ENCODE results near the gene SNCB. TPM values are rescaled to one million over a fixed set of nuclear protein-coding genes. Genes with fewer than 3 reads are reported as not detected.

The SNCB gene
- total and polyA plus RNA-seq, 2 of the 8 experiments (the other 6 are each of a cell fraction or from before 2014, with no cell fraction given), result 4.2 to 5.9 TPM

GRCh38 chr5:176639208-176639607, 8.9 kb upstream of the SNCB start:
- Histone ChIP-seq H2BK12ac (ENCODE audit: low read depth, low read length) (no peak overlapping the region), H3K23ac (ENCODE audit: insufficient read length) (no peak overlapping the region), H3K79me1 (ENCODE audit: low read depth, low read length) (no peaks in the 10 kb centered on the region), H3K14ac (ENCODE audit: insufficient read length) (no peak overlapping the region), H3K4me3 (ENCODE audit: extremely low read depth in 1 of 4, insufficient read depth in 2 of 4, low read depth in 3 of 4, low read length in 4 of 4) (no peak overlapping the region), H3K27ac (ENCODE audit: low read depth, low read length) (no peak overlapping the region), H3K23me2 (ENCODE audit: low read depth, low read length) (no peaks in the 10 kb centered on the region), H3K36me3 (ENCODE audit: control insufficient read depth in 2 of 4, insufficient read depth in 4 of 4, low read length in 3 of 4) (no peaks in the 10 kb centered on the region), H2AK5ac (ENCODE audit: low read depth, low read length) (no peak overlapping the region), H3K56ac (replicated peaks; ENCODE audit: insufficient read length, low read depth, low read length) (no peak overlapping the region), H4K91ac (replicated peaks; ENCODE audit: insufficient read length, low read length) (no peak overlapping the region), H3K9me3 (ENCODE audit: insufficient read depth in 2 of 2, low read depth in 1 of 2, low read length in 1 of 2) (peaks cover 0 to 3% of the 10 kb centered on the region in 2 experiments; a peak in 1 of 4 replicates), H4K8ac (ENCODE audit: extremely low read depth, insufficient read depth, low read length) (no peak overlapping the region), H4K20me1 (replicated peaks in 1 of 2; ENCODE audit: control insufficient read depth in 1 of 2, insufficient read depth in 2 of 2, low read length in 2 of 2) (no peaks in the 10 kb centered on the region), H3K18ac (ENCODE audit: extremely low read depth, low read length) (no peak overlapping the region; the same call in 1 of the 2 replicates), H2BK15ac (ENCODE audit: low read length) (0 out of 2 replicates have a peak overlapping the region, but pooled peaks have one; percentile 16), H2BK5ac (ENCODE audit: low read depth, low read length) (no peak overlapping the region), H3K79me2 (ENCODE audit: control insufficient read depth in 1 of 2, insufficient read depth in 2 of 2, low read length in 2 of 2) (no peaks in the 10 kb centered on the region), H3K4ac (replicated peaks; ENCODE audit: insufficient read length, low read depth, low read length) (no peak overlapping the region), H4K5ac (ENCODE audit: insufficient read length, low read depth, low read length) (no peak overlapping the region), H2AFZ (ENCODE audit: low read length) (no peak overlapping the region), H2BK120ac (replicated peaks; ENCODE audit: low read depth, low read length) (no peak overlapping the region), H3K27me3 (replicated peaks in 1 of 4; ENCODE audit: control insufficient read depth in 3 of 4, extremely low read depth in 1 of 4, insufficient read depth in 3 of 4, low read length in 3 of 4) (no peaks in the 10 kb centered on the region), H3K4me2 (ENCODE audit: insufficient read depth in 1 of 2, low read depth in 2 of 2, low read length in 2 of 2) (no peak overlapping the region), H3K9ac (replicated peaks in 1 of 4; ENCODE audit: extremely low read depth in 1 of 4, low read depth in 3 of 4, low read length in 3 of 4) (no peak overlapping the region), H2BK20ac (ENCODE audit: low read length) (no peak overlapping the region), H3K4me1 (replicated peaks in 1 of 4; ENCODE audit: control insufficient read depth in 3 of 4, insufficient read depth in 4 of 4, low read length in 3 of 4) (peaks cover 0 to 20% (median 12%) of the 10 kb centered on the region in 4 experiments; a peak in 6 of 7 replicates)
- ChIA-PET POLR2A (ENCODE audit: partially characterized antibody) (interaction anchor here (1.1 to 1.5 kb wide), 2 partner anchors 9 to 43 kb away, joined by 3 to 4 read pairs; partner anchors contain the start of gene TSPAN17), CTCF (ENCODE audit: partially characterized antibody) (interaction anchor here (0.6 to 2.9 kb wide), 5 partner anchors 14 to 648 kb away, joined by 3 to 10 read pairs (median 3); no protein-coding TSS in a partner anchor)
- no peak for FAIRE-seq
- TF ChIP-seq FOSL1 (IDR thresholded peaks at IDR 0.05; ENCODE audit: insufficient read depth, low read depth, low read length) (no peak), HDAC6 (IDR thresholded peaks at IDR 0.05; ENCODE audit: low read depth, low read length) (no peak), CBX8 (IDR thresholded peaks at IDR 0.05; ENCODE audit: borderline replicate concordance, low read depth, low read length) (no peak), ASH2L (IDR thresholded peaks at IDR 0.05; ENCODE audit: low read length) (no peak), RFX5 (IDR thresholded peaks at IDR 0.05; ENCODE audit: borderline replicate concordance, low read depth, low read length) (no peak), KDM1A (IDR thresholded peaks at IDR 0.05; ENCODE audit: borderline replicate concordance, low read length) (no peak), ZNF274 (IDR thresholded peaks at IDR 0.05; ENCODE audit: borderline replicate concordance, extremely low read depth, low read length) (no peak)
- TF ChIP-seq, protein P1, sequence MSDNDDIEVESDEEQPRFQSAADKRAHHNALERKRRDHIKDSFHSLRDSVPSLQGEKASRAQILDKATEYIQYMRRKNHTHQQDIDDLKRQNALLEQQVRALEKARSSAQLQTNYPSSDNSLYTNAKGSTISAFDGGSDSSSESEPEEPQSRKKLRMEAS (IDR thresholded peaks at IDR 0.05), result no peak
- 55% methylated on average over 4 of the region's 4 CpGs; no CpG with 5 or more reads in 1 of the 2 experiments for WGBS, 2 experiments (ENCODE audit: extremely low coverage in 1 of 2, insufficient coverage in 1 of 2, insufficient read length in 1 of 2, insufficient replicate concordance in 2 of 2, low coverage in 1 of 2, low lambda C conversion rate in 2 of 2, missing lambda C conversion rate in 1 of 2)
- no peak for DNase-seq (ENCODE audit: low read depth in 1 of 2, low spot score in 2 of 2)
